Peyer's patch (tissue), 4 donors: ENCODE measurements around the gene RFXANK. TPM values are rescaled to one million over a fixed set of nuclear protein-coding genes. Genes with fewer than 3 reads are reported as not detected.

Experiments used
- DNase-seq, 3 donors: peaks; one replicate each; pipeline ENCODE4 v3.0.0-alpha.2; 2017 to 2019
- H3K27ac ChIP-seq, 4 donors: fragments of 200-600 bp; sonication (generic); one replicate each; pipeline ENCODE4 v1.5.1; 2016 to 2019
- H3K27me3 ChIP-seq, 2 donors: fragments of 200-600 bp; sonication (generic); one replicate each; pipeline ENCODE4 v1.5.1; 2019
- H3K36me3 ChIP-seq, 3 donors: fragments of 200-600 bp; sonication (generic); one replicate each; pipeline ENCODE4 v1.5.1; 2016 to 2019
- H3K4me1 ChIP-seq, 4 donors: fragments of 200-600 bp; sonication (generic); one replicate each; pipeline ENCODE4 v1.5.1; 2016 to 2019
- H3K4me3 ChIP-seq, 4 donors: fragments of 200-600 bp; sonication (generic); 1 replicate in 3 of 4; 2 replicates in 1 of 4; pipeline ENCODE4 v1.5.1; 2016 to 2019; ENCODE audit warnings: mild to moderate bottlenecking in 1 of 4
- H3K9me3 ChIP-seq, 4 donors: fragments of 200-600 bp; sonication (generic); one replicate each; pipeline ENCODE4 v1.5.1; 2016 to 2019; ENCODE audit warnings: mild to moderate bottlenecking in 1 of 4
- POLR2A ChIP-seq, 2 donors: fragments of 450-650 bp; IDR thresholded peaks; one replicate each; pipeline ENCODE4 v1.5.1; 2017; ENCODE audit warnings: antibody characterized with exemption in 2 of 2, mild to moderate bottlenecking in 2 of 2, moderate library complexity in 2 of 2
- total RNA-seq, 4 donors: library from RNA; depleted of rRNA; stranded (reverse); fragments of >200 nt; gene quantifications; one replicate each; pipeline ENCODE4 v1.1.0, GENCODE V29; 2016
- TF ChIP-seq, protein P1 (sequence below), 6 experiments: fragments of 450-650 bp in 4 of 6; fragments of 200-600 bp in 2 of 6; sonication (generic) in 1 of 6; IDR thresholded peaks; one replicate each; pipeline ENCODE4 v1.5.1; 2017 to 2019; ENCODE audit warnings: antibody characterized with exemption in 6 of 6, mild to moderate bottlenecking in 3 of 6, moderate library complexity in 1 of 6

RFXANK gene
- total RNA-seq, 4 donors from 2014 or later, result 18.2 to 75.1 (median 51.9) TPM

DNA sequence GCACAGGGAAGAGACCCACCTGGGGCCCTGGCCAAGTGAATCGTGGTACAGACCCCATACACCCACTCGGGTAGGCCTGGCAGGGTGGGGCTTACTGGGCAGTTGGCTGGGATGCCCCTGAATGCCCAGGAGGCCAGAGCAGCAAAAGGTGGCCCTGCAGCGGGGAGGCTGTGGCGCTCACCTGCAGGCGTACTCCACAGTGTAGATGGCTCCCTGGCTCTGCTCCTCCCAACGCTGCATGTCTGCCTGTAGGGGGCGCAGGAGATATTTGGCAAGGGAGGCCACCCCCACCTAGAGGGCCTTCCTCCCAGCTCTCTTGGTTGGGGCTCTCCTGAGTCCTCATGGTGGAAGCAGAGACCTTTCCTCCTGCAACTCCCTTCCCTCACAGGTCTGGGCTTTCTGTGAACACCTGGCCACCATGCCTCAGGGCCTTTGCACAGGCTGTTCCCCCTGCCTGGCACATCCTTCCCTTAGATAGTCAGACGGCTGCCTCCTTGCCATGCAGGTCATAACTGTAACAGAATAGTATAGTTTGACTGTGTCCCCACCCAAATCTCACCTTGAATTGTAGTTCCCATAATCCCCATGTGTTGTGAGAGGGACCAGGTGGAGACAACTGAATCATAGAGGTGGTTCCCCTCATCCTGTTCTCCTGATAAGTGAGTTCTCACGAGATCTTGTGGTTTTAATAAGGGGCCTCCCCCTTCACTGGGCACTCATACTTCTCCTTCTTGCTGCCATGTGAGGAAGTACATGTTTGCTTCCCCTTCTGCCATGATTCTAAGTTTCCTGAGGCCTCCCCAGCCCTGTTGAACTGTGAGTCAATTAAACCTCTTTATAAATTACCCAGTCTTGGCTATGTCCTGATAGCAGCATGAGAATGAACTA is 6.0 kb upstream of the RFXANK start:
- H3K27ac ChIP-seq, result no peak overlapping the region
- H3K9me3 ChIP-seq, result no peaks in the 10 kb centered on the region
- no peak overlapping the region for H3K4me3 ChIP-seq
- peak in 2 of 3 donors; percentile 57 to 73 for DNase-seq
- H3K36me3 ChIP-seq, result peaks cover 0 to 40% (median 0%) of the 10 kb centered on the region in 3 donors
- H3K27me3 ChIP-seq, result no peaks in the 10 kb centered on the region
- peaks cover 0 to 15% (median 8%) of the 10 kb centered on the region in 4 donors for H3K4me1 ChIP-seq
- no peak for TF ChIP-seq POLR2A (IDR thresholded peaks at IDR 0.05)
- TF ChIP-seq, protein P1, sequence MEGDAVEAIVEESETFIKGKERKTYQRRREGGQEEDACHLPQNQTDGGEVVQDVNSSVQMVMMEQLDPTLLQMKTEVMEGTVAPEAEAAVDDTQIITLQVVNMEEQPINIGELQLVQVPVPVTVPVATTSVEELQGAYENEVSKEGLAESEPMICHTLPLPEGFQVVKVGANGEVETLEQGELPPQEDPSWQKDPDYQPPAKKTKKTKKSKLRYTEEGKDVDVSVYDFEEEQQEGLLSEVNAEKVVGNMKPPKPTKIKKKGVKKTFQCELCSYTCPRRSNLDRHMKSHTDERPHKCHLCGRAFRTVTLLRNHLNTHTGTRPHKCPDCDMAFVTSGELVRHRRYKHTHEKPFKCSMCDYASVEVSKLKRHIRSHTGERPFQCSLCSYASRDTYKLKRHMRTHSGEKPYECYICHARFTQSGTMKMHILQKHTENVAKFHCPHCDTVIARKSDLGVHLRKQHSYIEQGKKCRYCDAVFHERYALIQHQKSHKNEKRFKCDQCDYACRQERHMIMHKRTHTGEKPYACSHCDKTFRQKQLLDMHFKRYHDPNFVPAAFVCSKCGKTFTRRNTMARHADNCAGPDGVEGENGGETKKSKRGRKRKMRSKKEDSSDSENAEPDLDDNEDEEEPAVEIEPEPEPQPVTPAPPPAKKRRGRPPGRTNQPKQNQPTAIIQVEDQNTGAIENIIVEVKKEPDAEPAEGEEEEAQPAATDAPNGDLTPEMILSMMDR (IDR thresholded peaks at IDR 0.05), result peak; percentile 2 to 65 (median 56)

DNA sequence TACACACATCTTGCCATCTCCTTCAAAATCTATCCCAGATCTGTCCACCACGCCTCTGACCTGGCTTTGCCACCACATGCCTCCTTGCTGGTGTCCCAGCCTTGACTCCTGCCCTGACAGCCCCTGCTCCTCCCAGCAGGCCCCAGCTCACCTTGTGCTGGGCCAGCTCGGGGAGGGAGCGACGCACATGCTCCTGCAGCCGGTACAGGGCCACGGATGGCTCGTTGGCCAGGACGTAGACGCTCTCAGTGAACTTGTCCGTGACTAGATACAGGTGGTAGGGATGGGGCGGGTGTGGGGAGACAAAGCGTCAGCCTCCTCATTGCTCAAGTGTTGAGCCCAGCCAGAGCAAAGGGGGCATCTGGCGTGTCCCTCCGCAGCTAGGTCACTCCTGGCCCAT is 5.3 kb upstream of the RFXANK start:
- no peak for TF ChIP-seq POLR2A (IDR thresholded peaks at IDR 0.05)
- TF ChIP-seq, protein P1 (IDR thresholded peaks at IDR 0.05), result no peak
- no peak for DNase-seq
- Histone ChIP-seq H3K4me3 (no peak overlapping the region), H3K27ac (no peak overlapping the region), H3K36me3 (peaks cover 0 to 34% (median 0%) of the 10 kb centered on the region in 3 donors), H3K27me3 (no peaks in the 10 kb centered on the region), H3K9me3 (no peaks in the 10 kb centered on the region), H3K4me1 (peaks cover 0 to 17% (median 12%) of the 10 kb centered on the region in 4 donors)

DNA sequence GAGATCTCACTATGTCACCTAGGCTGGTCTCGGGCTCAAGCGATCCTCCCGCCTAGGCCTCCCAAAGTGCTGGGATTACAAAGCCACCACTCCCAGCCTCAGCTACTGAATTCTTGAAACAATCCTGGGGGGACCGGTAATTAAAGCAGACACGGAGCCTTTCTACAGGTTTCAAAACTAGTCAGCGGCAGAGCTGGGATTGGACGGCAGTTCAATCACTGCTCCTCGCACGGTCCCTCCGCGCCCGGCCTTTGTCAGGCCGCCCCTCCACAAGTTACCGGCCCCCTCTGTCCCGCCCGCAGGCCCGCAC is 335 bp upstream of the RFXANK start:
- peaks cover 4 to 35% (median 17%) of the 10 kb centered on the region in 4 donors for H3K4me1 ChIP-seq
- DNase-seq, result no peak
- peak overlapping the region; percentile 95 to 99 (median 98) for H3K27ac ChIP-seq
- H3K9me3 ChIP-seq, result no peaks in the 10 kb centered on the region
- H3K27me3 ChIP-seq, result no peaks in the 10 kb centered on the region
- H3K36me3 ChIP-seq, result peaks cover 0 to 10% (median 0%) of the 10 kb centered on the region in 3 donors
- peak overlapping the region; percentile 68 to 96 (median 88) for H3K4me3 ChIP-seq
- no peak for TF ChIP-seq POLR2A (IDR thresholded peaks at IDR 0.05)
- TF ChIP-seq, protein P1 (IDR thresholded peaks at IDR 0.05), result peak in 1 of 6 experiments; percentile 1

DNA sequence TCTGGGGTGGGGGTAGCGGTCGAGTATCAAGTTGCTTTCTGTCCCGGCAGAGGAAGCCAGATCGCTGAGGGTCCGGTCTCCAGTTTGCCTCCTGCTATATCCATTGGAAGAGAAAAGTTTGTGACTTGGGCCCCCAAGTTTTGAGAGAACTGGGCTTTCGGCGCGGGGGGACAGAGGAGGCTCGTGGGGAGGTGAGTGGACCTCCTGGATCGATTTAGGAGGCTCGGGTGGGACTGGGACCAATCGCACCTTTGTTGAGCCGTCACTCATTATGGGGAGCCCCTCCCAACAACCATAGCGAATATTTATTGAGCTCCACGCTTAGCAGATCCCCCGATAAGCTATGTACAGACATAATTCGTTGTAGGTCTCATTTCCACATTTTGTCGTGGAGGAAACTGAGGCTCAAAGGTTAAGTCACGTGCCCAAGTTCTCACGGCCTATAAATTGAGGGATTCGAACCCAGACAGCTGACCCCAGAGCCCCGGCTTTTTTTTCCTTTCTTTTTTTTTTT is 909 bp downstream of the RFXANK start:
- Histone ChIP-seq H3K4me1 (peaks cover 4 to 35% (median 17%) of the 10 kb centered on the region in 4 donors), H3K27ac (peak overlapping the region; percentile 95 to 99 (median 98)), H3K27me3 (no peaks in the 10 kb centered on the region), H3K4me3 (peak overlapping the region; percentile 68 to 96 (median 88)), H3K36me3 (peaks cover 0 to 18% (median 0%) of the 10 kb centered on the region in 3 donors), H3K9me3 (no peaks in the 10 kb centered on the region)
- DNase-seq, result no peak
- TF ChIP-seq, protein P1 (IDR thresholded peaks at IDR 0.05), result no peak
- TF ChIP-seq POLR2A (IDR thresholded peaks at IDR 0.05), result no peak

DNA sequence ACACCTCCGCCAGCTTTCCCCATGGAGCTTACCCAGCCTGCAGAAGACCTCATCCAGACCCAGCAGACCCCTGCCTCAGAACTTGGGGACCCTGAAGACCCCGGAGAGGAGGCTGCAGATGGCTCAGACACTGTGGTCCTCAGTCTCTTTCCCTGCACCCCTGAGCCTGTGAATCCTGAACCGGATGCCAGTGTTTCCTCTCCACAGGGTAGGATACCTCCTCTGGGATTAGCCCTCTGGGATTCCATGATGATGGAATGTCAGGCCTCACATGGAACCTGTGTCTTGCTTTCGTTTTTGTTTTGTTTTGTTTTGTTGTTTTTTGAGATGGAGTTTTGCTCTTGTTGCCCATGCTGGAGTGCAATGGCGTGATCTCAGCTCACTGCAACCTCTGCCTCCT is 1.9 kb downstream of the RFXANK start:
- Histone ChIP-seq H3K36me3 (peaks cover 0 to 28% (median 0%) of the 10 kb centered on the region in 3 donors), H3K4me1 (peaks cover 4 to 35% (median 17%) of the 10 kb centered on the region in 4 donors)

More for the DNA sequence above, 1.9 kb downstream of the RFXANK start:
- TF ChIP-seq, protein P1 (IDR thresholded peaks at IDR 0.05), result no peak
- no peak for TF ChIP-seq POLR2A (IDR thresholded peaks at IDR 0.05)
- H3K4me3 ChIP-seq, result no peak overlapping the region
- no peaks in the 10 kb centered on the region for H3K9me3 ChIP-seq
- no peak for DNase-seq
- no peaks in the 10 kb centered on the region for H3K27me3 ChIP-seq
- H3K27ac ChIP-seq, result no peak overlapping the region
